ENCODE results near the gene ACTG1. TPM values are rescaled to one million over a fixed set of nuclear protein-coding genes. Genes with fewer than 3 reads are reported as not detected.

Gene ACTG1
- total and polyA plus RNA-seq, 2 of the 13 experiments (the other 11 are each of a cell fraction or from before 2014, with no cell fraction given), result 973 to 1,138 TPM

DNA sequence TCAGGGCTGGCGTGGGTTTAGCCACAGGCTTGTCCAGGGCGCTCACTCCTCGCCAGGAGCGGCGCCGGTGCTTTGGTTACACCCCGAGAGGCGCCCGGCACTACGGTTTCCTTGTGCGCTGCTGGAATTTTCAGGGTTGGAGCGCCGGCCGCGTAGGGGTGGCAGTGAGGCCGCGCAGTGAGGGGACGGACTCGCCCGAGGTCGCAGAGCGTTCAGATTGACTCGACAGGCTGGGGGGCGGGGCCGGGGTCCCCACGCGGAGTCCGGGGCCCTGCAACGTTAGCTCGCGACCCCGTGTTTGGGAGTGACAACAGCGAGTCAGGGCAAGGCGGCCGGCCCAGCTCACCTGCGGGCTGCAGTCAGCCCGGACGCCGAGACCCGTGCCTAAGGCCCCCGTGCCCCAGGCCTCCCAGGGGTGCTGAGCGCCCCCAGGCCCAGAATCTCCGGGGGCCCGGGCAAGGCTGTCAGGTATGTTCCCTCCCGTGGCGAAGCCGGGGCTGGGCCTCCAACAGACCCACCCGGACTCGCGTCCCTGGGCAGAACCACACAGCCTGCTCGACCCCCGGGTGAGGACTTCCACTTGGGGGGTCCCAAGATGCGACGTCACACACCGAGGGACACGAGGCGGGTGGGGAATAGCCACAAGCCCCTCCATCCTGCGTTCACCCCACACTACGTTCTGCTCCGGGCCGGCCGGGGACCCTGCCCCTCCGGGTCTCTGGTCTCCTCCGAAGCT lies 1.3 kb upstream of the ACTG1 start (continued):
- TF ChIP-seq RFX3 (CRISPR knock-in tag; IDR thresholded peaks at IDR 0.05) (no peak), MIER2 (CRISPR knock-in tag; IDR thresholded peaks at IDR 0.05) (no peak), HOMEZ (CRISPR knock-in tag; IDR thresholded peaks at IDR 0.05; ENCODE audit: low read depth) (no peak), IRF2 (CRISPR knock-in tag; IDR thresholded peaks at IDR 0.05) (no peak), ARNT (IDR thresholded peaks at IDR 0.05) (no peak), STAG1 (CRISPR knock-in tag; IDR thresholded peaks at IDR 0.05) (no peak), ZSCAN29 (CRISPR knock-in tag; conservative IDR thresholded peaks at IDR 0.05) (no peak), MXI1 (IDR thresholded peaks at IDR 0.05; ENCODE audit: borderline replicate concordance, low read depth, low read length) (0 out of 3 replicates have a peak, but pooled peaks have one; percentile 32), KLF15 (CRISPR knock-in tag; IDR thresholded peaks at IDR 0.05; ENCODE audit: borderline replicate concordance) (no peak), SKIL (CRISPR knock-in tag; IDR thresholded peaks at IDR 0.05; ENCODE audit: borderline replicate concordance) (0 out of 2 replicates have a peak, but pooled peaks have one; percentile 2), ZNF18 (CRISPR knock-in tag; IDR thresholded peaks at IDR 0.05; ENCODE audit: insufficient replicate concordance) (peak; percentile 40), GPBP1L1 (CRISPR knock-in tag; IDR thresholded peaks at IDR 0.05) (no peak), CCDC6 (CRISPR knock-in tag; IDR thresholded peaks at IDR 0.05) (0 out of 2 replicates have a peak, but pooled peaks have one; percentile 2), CBFB (CRISPR knock-in tag; IDR thresholded peaks at IDR 0.05) (no peak), REL (CRISPR knock-in tag; conservative IDR thresholded peaks at IDR 0.05) (no peak), GTF2F1 (IDR thresholded peaks at IDR 0.05; ENCODE audit: low read length) (no peak), TGIF2 (CRISPR knock-in tag; IDR thresholded peaks at IDR 0.05) (no peak)
